Progenitor cell of endocrine pancreas (in vitro differentiated cells): ENCODE results near the gene FGR. TPM values are rescaled to one million over a fixed set of nuclear protein-coding genes. Genes with fewer than 3 reads are reported as not detected.
A peak's percentile ranks its signal among the peaks of the same experiment; 100 is the strongest.

Experiments used
- DNase-seq: peaks from one replicate; pipeline ENCODE4 v3.0.0; 2021; ENCODE audit warnings: low spot score; ENCODE audit not compliant: unreplicated experiment
- H3K27ac Mint-ChIP-seq: 2 replicates; pipeline ENCODE4 v1.8.0; 2021; ENCODE audit warnings: mild to moderate bottlenecking, moderate library complexity, mixed read lengths
- H3K27me3 Mint-ChIP-seq: 2 replicates; pipeline ENCODE4 v1.8.0; 2021; ENCODE audit warnings: mixed read lengths
- H3K36me3 Mint-ChIP-seq: 2 replicates; pipeline ENCODE4 v1.8.0; 2022; ENCODE audit warnings: mixed read lengths; ENCODE audit not compliant: insufficient read depth
- H3K4me1 Mint-ChIP-seq: 2 replicates; pipeline ENCODE4 v1.8.0; 2021; ENCODE audit warnings: low read depth, mixed read lengths
- H3K4me3 Mint-ChIP-seq: 2 replicates; pipeline ENCODE4 v1.8.0; 2021; ENCODE audit warnings: low read depth, mild to moderate bottlenecking, moderate library complexity, mixed read lengths
- H3K9me3 Mint-ChIP-seq: 2 replicates; pipeline ENCODE4 v1.8.0; 2021; ENCODE audit warnings: low read depth, mixed read lengths
- total RNA-seq: library from RNA; stranded (reverse); gene quantifications from 2 replicates; pipeline ENCODE4 v1.2.1, GENCODE V29; 2021
- TF ChIP-seq, protein P1 (sequence below): fragments of 200-600 bp; sonication (generic); IDR thresholded peaks from one replicate; pipeline ENCODE4 v1.5.0; 2021; ENCODE audit warnings: antibody characterized with exemption, mild to moderate bottlenecking; ENCODE audit not compliant: unreplicated experiment

FGR gene
- total RNA-seq, 1 donor from 2014 or later: not detected

DNA sequence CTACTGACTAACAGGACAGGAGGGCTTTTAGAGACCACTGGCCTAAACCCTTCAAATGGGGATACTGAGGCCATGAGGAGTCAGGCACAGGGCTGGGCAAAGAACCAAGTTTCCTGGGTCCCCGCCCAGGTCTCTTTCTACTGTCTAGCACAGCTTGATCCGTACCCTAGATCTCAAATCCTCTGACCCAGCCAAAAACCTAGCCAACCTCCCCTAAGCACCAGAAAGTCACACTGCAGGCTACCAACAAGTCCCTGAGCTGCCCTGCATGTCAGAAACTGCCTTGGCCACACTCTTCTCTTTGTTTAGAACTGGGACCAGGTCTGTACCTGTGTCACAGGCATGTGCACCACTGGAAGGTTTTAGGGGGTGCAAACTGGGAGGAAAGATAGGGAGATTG lies 64.6 kb downstream of the FGR start:
- Mint-ChIP-seq H3K4me1 (peaks cover 75% of the 10 kb centered on the region), H3K9me3 (no peaks in the 10 kb centered on the region), H3K36me3 (no peaks in the 10 kb centered on the region), H3K27me3 (no peaks in the 10 kb centered on the region), H3K27ac (peak overlapping the region; percentile 97), H3K4me3 (peak overlapping the region; percentile 42)
- no peak for DNase-seq
- TF ChIP-seq, protein P1, sequence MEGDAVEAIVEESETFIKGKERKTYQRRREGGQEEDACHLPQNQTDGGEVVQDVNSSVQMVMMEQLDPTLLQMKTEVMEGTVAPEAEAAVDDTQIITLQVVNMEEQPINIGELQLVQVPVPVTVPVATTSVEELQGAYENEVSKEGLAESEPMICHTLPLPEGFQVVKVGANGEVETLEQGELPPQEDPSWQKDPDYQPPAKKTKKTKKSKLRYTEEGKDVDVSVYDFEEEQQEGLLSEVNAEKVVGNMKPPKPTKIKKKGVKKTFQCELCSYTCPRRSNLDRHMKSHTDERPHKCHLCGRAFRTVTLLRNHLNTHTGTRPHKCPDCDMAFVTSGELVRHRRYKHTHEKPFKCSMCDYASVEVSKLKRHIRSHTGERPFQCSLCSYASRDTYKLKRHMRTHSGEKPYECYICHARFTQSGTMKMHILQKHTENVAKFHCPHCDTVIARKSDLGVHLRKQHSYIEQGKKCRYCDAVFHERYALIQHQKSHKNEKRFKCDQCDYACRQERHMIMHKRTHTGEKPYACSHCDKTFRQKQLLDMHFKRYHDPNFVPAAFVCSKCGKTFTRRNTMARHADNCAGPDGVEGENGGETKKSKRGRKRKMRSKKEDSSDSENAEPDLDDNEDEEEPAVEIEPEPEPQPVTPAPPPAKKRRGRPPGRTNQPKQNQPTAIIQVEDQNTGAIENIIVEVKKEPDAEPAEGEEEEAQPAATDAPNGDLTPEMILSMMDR: no peak

DNA sequence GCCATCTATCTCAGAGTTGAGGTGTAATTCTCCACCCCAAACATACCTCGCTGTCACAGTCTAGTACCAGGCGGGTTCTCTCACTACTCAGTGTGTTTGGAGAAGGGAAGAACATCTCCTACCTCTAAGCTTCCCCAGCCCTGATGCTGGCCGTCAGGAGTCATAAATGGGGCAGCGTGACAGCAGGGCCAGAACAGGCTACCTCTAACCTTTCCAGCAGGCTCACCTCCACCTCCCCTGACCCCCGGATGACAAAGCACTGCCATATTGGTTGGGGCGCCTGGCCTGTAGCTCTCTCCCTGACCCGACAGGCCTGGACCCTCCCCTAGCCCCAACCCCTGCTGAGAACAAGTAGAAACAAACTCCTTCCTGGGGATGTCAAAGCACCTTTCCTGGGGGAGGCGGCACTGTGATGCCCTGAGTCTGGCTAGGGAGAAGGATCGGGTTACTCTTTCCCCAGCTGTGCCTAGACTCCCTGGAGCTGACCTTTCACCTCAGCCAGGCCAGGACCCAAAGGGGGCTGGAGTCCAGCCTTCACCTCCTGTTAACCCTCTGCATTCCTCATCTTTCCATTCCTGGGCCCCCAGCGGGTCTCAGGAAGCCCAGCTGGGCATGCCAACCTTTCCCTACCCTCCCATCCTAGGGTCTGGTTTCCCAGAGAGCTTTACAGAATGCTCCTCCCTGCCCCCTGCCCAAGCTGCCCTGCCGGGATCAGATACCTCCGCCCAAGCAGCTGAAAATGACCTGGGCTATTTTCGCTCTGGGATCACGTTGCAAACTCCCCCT lies 65.3 kb downstream of the FGR start:
- DNase-seq: no peak
- no peaks in the 10 kb centered on the region for H3K36me3 Mint-ChIP-seq
- H3K27ac Mint-ChIP-seq: peak overlapping the region; percentile 97
- no peaks in the 10 kb centered on the region for H3K9me3 Mint-ChIP-seq
- TF ChIP-seq, protein P1: no peak
- no peaks in the 10 kb centered on the region for H3K27me3 Mint-ChIP-seq
- H3K4me3 Mint-ChIP-seq: peak overlapping the region; percentile 42
- peaks cover 76% of the 10 kb centered on the region for H3K4me1 Mint-ChIP-seq

DNA sequence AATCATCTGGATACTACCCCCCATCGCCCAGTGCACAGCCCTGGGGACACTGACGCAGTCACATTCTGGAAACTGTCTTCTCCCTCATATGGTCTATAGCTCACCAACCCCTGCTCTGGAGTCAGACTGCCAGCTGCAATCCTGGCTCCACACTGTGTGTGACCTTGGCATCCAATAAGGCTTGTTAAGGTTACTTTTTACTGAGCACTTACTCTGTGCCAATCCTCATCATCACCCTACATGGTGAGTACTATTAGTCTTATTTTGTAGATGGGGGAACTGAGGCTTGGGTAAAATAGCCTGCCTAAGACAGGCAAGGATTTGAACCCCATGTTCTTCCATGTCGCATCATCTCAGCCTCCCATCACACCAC lies 65.9 kb downstream of the FGR start:
- H3K4me3 Mint-ChIP-seq: peak overlapping the region; percentile 27

DNA sequence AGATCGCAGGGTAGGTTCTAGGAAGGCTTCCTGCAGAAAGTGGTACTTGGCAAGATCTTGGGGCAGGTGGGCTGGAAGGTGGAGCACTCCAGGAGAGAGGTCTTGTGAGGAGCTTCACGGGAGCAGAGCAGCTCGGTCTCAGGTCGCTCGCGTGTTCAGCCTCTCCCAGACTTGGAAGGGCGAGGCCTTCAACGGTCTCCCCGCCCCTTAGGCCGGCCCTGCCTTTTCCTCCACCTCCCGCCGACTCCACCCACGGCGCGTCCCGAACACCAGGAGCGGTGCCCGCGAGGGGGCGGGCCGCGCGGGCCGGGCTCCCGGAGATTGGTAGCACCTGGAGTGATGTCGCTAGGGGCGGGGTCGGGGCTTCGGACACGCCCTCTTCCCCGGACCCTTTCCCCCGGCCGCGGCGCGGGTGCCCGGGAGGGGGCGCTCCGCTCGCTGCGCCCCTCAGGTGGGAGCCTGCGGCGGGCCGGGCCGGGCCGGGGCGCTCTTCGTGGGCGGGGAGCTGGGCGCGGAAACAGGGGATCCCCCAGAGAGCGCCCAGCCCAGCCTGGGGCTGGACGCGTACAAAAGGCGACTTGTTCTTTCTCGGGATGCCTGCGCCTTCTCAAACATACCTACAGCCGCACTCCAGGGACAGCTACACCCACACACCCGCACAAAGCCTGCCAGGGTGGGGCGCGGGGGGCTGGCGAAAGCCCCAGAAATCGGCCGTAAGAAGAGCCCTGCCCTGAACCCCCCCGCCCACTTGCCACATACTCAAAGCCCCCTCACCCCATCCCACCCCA lies 66.5 kb downstream of the FGR start:
- Mint-ChIP-seq H3K4me3 (peak overlapping the region; percentile 55), H3K27ac (peak overlapping the region; percentile 97), H3K9me3 (no peaks in the 10 kb centered on the region), H3K36me3 (no peaks in the 10 kb centered on the region), H3K4me1 (peaks cover 76% of the 10 kb centered on the region), H3K27me3 (no peaks in the 10 kb centered on the region)
- peak; percentile 92 for DNase-seq
- TF ChIP-seq, protein P1: peak; percentile 91

More for the DNA sequence above, 65.9 kb downstream of the FGR start:
- H3K4me1 Mint-ChIP-seq: peaks cover 75% of the 10 kb centered on the region
- peak overlapping the region; percentile 97 for H3K27ac Mint-ChIP-seq
- no peak for DNase-seq
- H3K9me3 Mint-ChIP-seq: no peaks in the 10 kb centered on the region
- TF ChIP-seq, protein P1: no peak
- no peaks in the 10 kb centered on the region for H3K36me3 Mint-ChIP-seq
- H3K27me3 Mint-ChIP-seq: no peaks in the 10 kb centered on the region

DNA sequence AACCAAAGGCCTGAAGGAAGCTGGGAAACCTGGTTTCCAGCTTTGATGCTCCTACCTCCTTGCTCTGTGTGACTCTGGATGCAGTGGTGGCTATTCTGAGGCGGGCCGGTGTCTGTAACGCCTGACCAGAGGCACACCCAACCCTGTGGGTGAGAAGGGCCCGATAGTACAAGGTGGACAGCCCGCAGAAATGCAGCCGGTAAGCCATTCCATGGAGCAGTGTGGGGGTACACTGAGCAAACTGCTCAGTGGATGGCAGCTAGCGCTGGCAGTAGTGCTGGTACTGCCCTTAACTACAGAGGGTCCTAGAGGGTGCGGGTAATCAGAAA lies 67.0 kb downstream of the FGR start:
- no peaks in the 10 kb centered on the region for H3K36me3 Mint-ChIP-seq
- H3K9me3 Mint-ChIP-seq: no peaks in the 10 kb centered on the region
- no peak for DNase-seq
- H3K4me3 Mint-ChIP-seq: peak overlapping the region; percentile 55
- peak overlapping the region; percentile 92 for H3K27ac Mint-ChIP-seq
- TF ChIP-seq, protein P1: no peak
- no peaks in the 10 kb centered on the region for H3K27me3 Mint-ChIP-seq
- peaks cover 82% of the 10 kb centered on the region for H3K4me1 Mint-ChIP-seq
